GM12878 (cell line): ENCODE results near the gene ERI2.

Source experiments
- EZH2 ChIP-seq: IDR thresholded peaks from 2 replicates; pipeline ENCODE4 v1.6.1; 2012; ENCODE audit warnings: low read depth, mild to moderate bottlenecking, control low read depth, inconsistent platforms, low read length, borderline replicate concordance; ENCODE audit not compliant: control insufficient read depth
- NFYB ChIP-seq: IDR thresholded peaks from 2 replicates; pipeline ENCODE4 v1.6.1; 2011; ENCODE audit warnings: low read depth, mild to moderate bottlenecking, low read length, improper control_type of control experiment, moderate library complexity; ENCODE audit not compliant: insufficient read depth
- POLR2A ChIP-seq: IDR thresholded peaks from 2 replicates; pipeline ENCODE4 v1.6.1; 2011; ENCODE audit warnings: low read depth, mild to moderate bottlenecking, low read length
- RBBP5 ChIP-seq: fragments of 200-600 bp; sonication (generic); conservative IDR thresholded peaks from 2 replicates; pipeline ENCODE4 v1.6.1; 2016
- RELA ChIP-seq: fragments of 450-650 bp; IDR thresholded peaks from 2 replicates; pipeline ENCODE4 v1.8.0; 2014; ENCODE audit warnings: borderline replicate concordance; ENCODE audit not compliant: partially characterized antibody
- SUZ12 ChIP-seq: fragments of 200-600 bp; sonication (generic); IDR thresholded peaks from one replicate; pipeline ENCODE4 v1.6.1; 2018; ENCODE audit warnings: antibody characterized with exemption, mild to moderate bottlenecking; ENCODE audit not compliant: unreplicated experiment
- ZNF274 ChIP-seq: IDR thresholded peaks from one replicate; pipeline ENCODE4 v1.8.0; 2011; ENCODE audit not compliant: insufficient read length, insufficient read depth
- TF ChIP-seq, protein P1 (sequence below): IDR thresholded peaks from 2 replicates; pipeline ENCODE4 v1.6.1; 2012; ENCODE audit warnings: low read depth, low read length, improper control_type of control experiment
- TF ChIP-seq, protein P2 (sequence below), 3 experiments: IDR thresholded peaks in 2 of 3; conservative IDR thresholded peaks in 1 of 3; 2 replicates each; pipeline ENCODE4 v1.5.1; 2011; ENCODE audit warnings: low read depth in 3 of 3, low read length in 3 of 3, mild to moderate bottlenecking in 3 of 3, control low read depth in 2 of 3, moderate library complexity in 2 of 3, inconsistent platforms in 1 of 3, mixed read lengths in 1 of 3; ENCODE audit not compliant: control insufficient read depth in 2 of 3, insufficient read depth in 1 of 3; ENCODE audit errors: extremely low read depth in 1 of 3
- TF ChIP-seq, protein P3 (sequence below): IDR thresholded peaks from 2 replicates; pipeline ENCODE4 v1.6.1; 2011; ENCODE audit warnings: mild to moderate bottlenecking, low read depth, low read length, moderate library complexity; ENCODE audit not compliant: insufficient replicate concordance

DNA sequence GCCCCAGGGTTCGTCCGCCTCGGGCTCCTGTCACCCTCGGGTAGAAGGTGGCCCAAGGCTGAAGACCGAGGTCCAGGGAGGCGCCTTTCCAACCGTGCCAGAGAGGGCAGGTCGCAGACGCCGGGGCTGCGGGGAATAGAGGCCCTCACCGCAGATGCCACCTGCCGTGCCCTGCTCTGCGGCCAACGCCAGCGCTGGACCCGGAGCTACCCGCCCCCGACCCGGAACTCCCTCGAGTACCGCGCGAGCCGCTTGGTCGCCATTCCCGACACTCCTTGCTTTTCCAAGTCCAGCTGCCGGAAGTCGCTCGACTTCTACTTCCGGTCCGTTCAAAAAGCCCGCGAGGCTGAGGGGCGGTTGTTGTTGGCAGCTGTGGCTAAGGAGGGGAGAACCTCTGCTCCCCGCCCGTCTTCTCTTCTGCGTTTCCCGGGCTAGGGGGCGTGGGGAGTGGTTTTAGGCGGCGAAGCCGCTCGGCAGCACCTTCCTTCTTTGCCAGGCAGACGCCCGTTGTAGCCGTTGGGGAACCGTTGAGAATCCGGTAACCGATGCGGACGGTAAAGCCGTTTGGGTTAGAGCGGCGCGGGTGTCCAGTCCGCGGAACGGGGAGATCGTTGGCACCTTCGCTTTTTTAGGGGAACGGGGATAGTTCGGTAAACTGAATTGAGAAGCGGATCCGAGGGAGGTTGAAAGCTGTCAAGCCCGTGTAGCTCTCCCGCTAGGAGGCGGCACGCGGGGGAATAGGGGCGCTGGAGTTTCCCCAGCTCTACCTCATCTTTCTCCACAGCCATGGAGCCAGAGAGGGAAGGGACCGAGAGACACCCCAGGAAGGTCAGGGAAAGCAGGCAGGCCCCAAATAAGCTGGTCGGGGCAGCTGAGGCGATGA, at the start of gene ERI2, which contains the start of gene REXO5:
- peak; percentile 11 for TF ChIP-seq RELA
- no peak for TF ChIP-seq NFYB
- no peak for TF ChIP-seq EZH2
- TF ChIP-seq, protein P1, sequence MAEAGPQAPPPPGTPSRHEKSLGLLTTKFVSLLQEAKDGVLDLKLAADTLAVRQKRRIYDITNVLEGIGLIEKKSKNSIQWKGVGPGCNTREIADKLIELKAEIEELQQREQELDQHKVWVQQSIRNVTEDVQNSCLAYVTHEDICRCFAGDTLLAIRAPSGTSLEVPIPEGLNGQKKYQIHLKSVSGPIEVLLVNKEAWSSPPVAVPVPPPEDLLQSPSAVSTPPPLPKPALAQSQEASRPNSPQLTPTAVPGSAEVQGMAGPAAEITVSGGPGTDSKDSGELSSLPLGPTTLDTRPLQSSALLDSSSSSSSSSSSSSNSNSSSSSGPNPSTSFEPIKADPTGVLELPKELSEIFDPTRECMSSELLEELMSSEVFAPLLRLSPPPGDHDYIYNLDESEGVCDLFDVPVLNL = peak; percentile 98
- TF ChIP-seq, protein P2, sequence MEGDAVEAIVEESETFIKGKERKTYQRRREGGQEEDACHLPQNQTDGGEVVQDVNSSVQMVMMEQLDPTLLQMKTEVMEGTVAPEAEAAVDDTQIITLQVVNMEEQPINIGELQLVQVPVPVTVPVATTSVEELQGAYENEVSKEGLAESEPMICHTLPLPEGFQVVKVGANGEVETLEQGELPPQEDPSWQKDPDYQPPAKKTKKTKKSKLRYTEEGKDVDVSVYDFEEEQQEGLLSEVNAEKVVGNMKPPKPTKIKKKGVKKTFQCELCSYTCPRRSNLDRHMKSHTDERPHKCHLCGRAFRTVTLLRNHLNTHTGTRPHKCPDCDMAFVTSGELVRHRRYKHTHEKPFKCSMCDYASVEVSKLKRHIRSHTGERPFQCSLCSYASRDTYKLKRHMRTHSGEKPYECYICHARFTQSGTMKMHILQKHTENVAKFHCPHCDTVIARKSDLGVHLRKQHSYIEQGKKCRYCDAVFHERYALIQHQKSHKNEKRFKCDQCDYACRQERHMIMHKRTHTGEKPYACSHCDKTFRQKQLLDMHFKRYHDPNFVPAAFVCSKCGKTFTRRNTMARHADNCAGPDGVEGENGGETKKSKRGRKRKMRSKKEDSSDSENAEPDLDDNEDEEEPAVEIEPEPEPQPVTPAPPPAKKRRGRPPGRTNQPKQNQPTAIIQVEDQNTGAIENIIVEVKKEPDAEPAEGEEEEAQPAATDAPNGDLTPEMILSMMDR (IDR thresholded peaks at IDR 0.05 in 2 of 3, conservative IDR thresholded peaks at IDR 0.05 in 1 of 3; ENCODE audit: control insufficient read depth in 2 of 3, extremely low read depth in 1 of 3, insufficient read depth in 1 of 3, low read depth in 3 of 3, low read length in 3 of 3) = peak; percentile 41 to 57 (median 56); a peak in 5 of 6 replicates
- TF ChIP-seq, protein P3, sequence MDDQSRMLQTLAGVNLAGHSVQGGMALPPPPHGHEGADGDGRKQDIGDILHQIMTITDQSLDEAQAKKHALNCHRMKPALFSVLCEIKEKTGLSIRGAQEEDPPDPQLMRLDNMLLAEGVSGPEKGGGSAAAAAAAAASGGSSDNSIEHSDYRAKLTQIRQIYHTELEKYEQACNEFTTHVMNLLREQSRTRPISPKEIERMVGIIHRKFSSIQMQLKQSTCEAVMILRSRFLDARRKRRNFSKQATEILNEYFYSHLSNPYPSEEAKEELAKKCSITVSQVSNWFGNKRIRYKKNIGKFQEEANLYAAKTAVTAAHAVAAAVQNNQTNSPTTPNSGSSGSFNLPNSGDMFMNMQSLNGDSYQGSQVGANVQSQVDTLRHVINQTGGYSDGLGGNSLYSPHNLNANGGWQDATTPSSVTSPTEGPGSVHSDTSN = peak; percentile 73
- TF ChIP-seq ZNF274 = no peak
- no peak for TF ChIP-seq SUZ12
- TF ChIP-seq RBBP5 = no peak
- TF ChIP-seq POLR2A = peak; percentile 76
